Subcutaneous adipose tissue (tissue), 4 donors: Measurements from ENCODE around the gene PRPF4. TPM values are rescaled to one million over a fixed set of nuclear protein-coding genes. Genes with fewer than 3 reads are reported as not detected.

Source experiments
- total RNA-seq, 4 donors: library from RNA; depleted of rRNA; stranded (reverse); fragments of >200 nt; gene quantifications; one replicate each; pipeline ENCODE4 v1.1.0, GENCODE V29; 2016
- TF ChIP-seq, protein P1 (sequence below): fragments of 450-650 bp; IDR thresholded peaks from one replicate; pipeline ENCODE4 v1.5.1; 2016; ENCODE audit warnings: low read depth, mild to moderate bottlenecking, control low read depth, antibody characterized with exemption, moderate library complexity

PRPF4 gene
- total RNA-seq, 4 donors from 2014 or later = 12.9 to 17.6 (median 15.7) TPM

DNA sequence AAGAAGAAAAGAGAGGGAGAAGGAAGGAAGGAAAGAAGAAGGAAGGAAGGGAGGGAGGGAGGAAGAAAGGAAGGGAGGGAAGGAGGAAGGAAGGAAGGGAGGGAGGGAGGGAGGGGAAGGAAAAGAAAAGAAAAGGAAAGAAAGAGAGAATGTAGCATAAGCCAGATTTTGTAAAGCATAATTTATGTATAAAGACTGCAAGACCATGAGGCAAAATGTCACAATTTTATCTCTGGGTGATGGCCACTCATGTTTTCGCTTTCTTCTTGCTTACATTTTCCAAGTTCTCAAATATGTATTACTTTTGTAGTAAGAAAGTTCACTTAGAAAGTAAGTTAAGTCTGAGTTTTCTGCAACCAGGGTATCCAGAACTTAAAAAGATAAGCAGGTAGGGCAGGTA, 31.1 kb downstream of the PRPF4 start:
- TF ChIP-seq, protein P1, sequence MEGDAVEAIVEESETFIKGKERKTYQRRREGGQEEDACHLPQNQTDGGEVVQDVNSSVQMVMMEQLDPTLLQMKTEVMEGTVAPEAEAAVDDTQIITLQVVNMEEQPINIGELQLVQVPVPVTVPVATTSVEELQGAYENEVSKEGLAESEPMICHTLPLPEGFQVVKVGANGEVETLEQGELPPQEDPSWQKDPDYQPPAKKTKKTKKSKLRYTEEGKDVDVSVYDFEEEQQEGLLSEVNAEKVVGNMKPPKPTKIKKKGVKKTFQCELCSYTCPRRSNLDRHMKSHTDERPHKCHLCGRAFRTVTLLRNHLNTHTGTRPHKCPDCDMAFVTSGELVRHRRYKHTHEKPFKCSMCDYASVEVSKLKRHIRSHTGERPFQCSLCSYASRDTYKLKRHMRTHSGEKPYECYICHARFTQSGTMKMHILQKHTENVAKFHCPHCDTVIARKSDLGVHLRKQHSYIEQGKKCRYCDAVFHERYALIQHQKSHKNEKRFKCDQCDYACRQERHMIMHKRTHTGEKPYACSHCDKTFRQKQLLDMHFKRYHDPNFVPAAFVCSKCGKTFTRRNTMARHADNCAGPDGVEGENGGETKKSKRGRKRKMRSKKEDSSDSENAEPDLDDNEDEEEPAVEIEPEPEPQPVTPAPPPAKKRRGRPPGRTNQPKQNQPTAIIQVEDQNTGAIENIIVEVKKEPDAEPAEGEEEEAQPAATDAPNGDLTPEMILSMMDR = no peak

DNA sequence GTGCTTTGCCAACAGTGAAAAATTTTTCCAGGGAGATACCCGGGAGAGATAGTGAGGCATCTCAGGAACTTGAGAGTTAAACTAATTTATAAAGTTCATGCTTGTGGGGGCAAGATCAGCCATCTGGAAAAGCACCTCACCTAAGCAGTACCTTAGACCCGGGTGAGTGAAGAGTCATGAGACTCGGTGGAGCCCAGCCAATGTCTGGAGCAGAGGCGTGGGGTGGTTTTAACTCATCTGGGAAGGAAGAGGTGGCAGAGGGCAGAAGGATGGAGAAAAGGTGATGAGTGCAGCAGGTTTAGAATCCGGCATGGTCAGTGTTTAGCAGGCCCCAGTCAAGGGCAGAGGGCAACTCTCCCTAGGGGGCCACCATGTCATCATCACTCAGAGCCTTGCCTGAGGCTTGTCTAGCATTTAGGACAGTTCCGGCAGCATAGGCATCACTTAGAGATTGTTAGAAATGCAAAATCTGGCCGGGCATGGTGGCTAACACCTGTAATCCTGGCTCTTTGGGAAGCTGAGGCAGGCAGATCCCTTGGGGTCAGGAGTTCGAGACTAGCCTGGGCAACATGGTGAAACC, 32.0 kb downstream of the PRPF4 start:
- TF ChIP-seq, protein P1 = no peak

DNA sequence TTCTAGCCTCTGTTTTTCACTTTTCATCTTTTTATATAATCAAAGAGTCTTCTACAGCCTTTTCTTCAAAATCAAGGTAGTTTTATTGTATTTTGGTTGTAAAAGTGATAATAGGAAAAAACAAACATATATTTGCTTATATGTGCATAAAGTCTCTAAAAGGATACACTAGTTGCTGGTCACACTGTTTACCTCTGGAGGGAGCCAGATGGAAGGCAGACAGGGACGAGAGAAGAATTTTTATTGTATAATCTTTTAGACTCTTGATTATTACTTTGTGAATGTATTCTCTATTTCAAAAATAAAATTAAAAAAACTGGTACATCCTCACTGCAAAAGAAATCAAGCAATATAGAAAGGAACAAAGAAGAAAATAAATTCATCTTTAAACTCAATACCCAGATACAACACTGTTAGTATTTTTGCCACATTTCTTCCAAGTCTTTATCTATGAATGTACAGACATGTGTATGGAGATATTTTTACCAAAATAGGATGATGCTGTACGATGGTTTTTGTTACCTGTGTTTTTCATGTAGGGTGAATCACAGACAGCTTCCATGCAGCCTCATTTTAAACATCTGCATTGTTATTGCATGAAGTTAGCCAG, 33.9 kb downstream of the PRPF4 start:
- TF ChIP-seq, protein P1 = no peak

DNA sequence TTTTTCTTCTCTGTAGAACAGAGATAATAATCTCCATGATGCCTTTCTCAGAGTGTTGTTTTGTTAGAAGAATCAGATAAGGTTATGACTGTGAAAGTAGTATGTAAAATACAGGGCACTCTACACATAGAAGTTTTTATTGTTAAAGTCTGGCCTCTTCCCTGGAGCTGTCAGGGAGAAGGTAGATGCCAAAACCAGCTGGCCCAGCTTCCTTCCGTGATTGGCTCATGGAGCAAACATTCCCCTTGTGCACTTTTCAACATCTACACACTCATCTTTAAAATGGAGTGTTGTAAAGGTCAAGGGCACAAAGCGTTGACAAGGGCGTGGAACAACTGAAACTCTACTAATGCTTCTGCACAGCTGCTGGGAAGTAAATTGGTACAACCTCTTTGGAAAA, 35.1 kb downstream of the PRPF4 start:
- TF ChIP-seq, protein P1 = no peak

DNA sequence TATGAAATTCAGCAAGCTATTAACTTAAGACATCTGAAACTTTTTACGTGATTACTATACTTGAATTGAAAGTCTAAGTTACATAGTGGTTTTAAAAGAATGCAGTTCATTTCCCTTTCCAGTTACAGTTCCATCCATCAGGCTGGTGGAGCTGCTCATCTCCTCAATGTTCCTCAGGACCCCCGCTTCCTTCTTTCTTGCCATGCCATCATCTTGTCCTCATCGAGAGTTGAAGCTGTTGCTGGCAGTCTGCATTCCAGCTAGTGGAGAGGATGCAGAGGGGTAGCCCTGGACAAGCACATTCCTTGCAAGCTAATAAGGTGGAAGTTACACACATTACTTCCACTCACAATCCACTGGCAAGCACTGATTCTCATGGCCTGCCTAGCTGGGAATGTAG, 36.5 kb downstream of the PRPF4 start:
- TF ChIP-seq, protein P1 = no peak

DNA sequence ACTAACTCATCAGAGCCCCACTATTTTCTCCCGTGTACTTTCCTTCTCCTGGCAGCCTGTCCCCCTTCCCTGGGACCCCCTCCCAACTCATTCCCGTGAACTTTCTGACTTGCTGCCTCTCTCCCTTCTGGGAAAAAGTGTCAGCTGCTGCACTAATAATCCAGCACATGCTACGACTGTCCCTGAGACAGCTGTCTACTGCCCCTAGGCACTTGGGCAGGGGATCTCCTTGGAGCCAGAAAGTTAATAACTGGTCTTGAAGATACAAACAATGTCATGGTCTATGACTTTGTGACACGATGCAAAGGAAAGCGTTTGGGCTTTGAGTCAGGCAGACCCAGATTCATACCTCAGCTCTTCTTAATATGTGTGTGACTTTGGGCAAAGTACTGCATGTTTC, 37.8 kb downstream of the PRPF4 start:
- TF ChIP-seq, protein P1 = no peak

DNA sequence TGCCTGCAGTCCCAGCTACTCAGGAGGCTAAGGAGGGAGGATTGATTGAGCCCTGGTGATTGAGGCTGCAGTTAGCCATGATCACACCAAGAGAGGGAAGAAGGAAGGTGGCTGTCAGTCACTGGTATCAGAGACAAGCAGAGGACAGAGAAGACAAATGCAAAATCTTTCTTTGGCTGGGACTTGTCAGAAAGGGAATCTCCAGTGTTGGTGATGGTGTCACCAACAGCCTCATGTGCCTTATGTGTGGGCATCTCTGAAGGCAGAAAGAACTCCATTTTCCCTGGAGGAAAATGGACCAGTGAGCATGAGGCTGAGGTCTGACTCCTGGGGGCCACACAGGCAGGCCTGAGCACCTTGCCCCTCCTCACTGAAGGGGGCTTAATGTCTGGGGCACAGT, 39.8 kb downstream of the PRPF4 start:
- TF ChIP-seq, protein P1 = no peak
